H7 (cell line): ENCODE results near the gene LHFPL2. TPM values are rescaled to one million over a fixed set of nuclear protein-coding genes. Genes with fewer than 3 reads are reported as not detected.

ENCODE experiments used
- DNase-seq: peaks from one replicate; pipeline ENCODE4 v3.0.0; 2012
- H3K27me3 ChIP-seq: 2 replicates; pipeline ENCODE4 v1.6.0; 2011; ENCODE audit warnings: mild to moderate bottlenecking, low read length; ENCODE audit not compliant: control insufficient read depth, insufficient read depth
- H3K36me3 ChIP-seq: replicated peaks from 2 replicates; pipeline ENCODE4 v1.5.1; 2011; ENCODE audit warnings: low read length; ENCODE audit not compliant: control insufficient read depth, insufficient read depth
- H3K4me3 ChIP-seq: 2 replicates; pipeline ENCODE4 v1.5.1; 2011; ENCODE audit warnings: low read depth, mild to moderate bottlenecking, control low read depth, low read length, moderate library complexity; ENCODE audit not compliant: insufficient read depth
- total RNA-seq: library from RNA; depleted of rRNA; stranded (reverse); fragments of >200 nt; shearing (Covaris generic); gene quantifications from 2 replicates; pipeline ENCODE4 v1.2.3, GENCODE V29; 2014

LHFPL2 gene
- total RNA-seq, 1 experiment from 2014 or later = 28.7 TPM

DNA sequence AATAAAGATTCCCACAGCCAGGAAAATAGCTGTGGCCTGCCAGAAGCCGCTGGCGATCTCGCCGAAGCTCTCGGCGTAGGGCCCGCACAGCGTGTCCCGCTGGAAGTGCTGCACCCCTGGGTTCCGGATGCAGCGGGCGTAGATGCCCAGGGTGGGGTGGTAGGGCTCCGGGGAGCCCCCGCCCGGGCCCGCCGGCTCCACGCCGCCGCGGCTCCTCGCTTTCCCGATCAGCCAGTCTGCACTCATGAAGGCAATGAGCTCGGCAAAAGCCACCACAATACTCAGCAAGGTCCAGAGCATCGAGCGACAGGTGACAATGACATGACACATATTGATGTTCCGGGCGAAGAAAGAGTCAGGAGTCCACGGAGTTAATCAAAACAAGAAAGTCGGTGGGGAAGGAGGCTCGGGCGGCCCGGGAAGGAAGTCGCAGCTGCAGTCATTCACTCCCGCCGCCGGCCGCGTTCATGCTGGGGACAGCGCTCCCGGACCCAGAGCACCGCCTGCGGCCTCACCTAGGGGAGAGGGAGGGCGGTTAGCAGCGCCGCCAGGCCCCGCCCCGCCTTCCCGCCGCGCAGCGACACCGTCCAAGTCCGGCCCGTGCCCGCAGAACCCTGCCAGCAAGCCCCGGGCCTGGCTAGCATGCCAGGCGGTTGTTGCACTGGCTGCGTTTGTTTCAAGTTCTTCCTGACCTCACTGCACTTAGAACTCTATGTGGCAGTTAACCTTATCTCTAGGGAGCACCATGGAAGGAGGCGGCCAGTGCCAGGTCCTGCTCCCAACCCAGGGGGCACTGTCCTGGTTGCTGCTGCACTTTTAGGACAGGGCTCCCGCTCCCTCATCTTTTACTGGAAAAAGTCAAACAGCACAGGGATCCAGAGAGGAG is 138.4 kb downstream of the LHFPL2 start:
- peak; percentile 90 for DNase-seq
- Histone ChIP-seq H3K36me3 (no peaks in the 10 kb centered on the region), H3K27me3 (no peaks in the 10 kb centered on the region), H3K4me3 (peak overlapping the region; percentile 35)

- Histone ChIP-seq H3K27me3 (no peaks in the 10 kb centered on the region), H3K36me3 (no peaks in the 10 kb centered on the region), H3K4me3 (no peak overlapping the region)
- no peak for DNase-seq
Observed at GRCh38 chr5:78509145-78509865, 139.3 kb downstream of the LHFPL2 start.

GRCh38 chr5:78508186-78508765 is 140.3 kb downstream of the LHFPL2 start:
- DNase-seq = no peak
- no peaks in the 10 kb centered on the region for H3K36me3 ChIP-seq
- no peak overlapping the region for H3K4me3 ChIP-seq
- no peaks in the 10 kb centered on the region for H3K27me3 ChIP-seq

DNA sequence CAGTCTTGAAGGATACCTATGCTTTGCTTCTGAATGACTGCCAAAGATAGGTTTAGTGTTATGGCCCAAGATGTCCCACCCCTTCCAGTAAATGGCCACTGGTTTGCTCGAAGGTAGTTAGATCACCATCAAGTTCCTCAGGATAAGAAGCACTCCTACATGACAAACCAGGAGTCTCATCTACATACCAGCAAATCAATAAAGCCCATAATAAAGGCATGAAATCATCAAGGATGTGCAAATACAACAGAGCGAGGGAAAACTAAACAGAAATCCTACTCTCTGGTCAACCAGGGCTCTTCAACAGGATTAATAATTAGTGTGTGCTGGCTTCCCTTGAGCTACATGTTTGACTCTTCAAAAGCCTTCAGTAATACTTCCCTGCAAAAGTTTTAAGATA is 141.0 kb downstream of the LHFPL2 start:
- no peak overlapping the region for H3K4me3 ChIP-seq

GRCh38 chr5:78506261-78507024 is 142.1 kb downstream of the LHFPL2 start:
- Histone ChIP-seq H3K36me3 (no peaks in the 10 kb centered on the region), H3K4me3 (no peak overlapping the region), H3K27me3 (no peaks in the 10 kb centered on the region)
- no peak for DNase-seq

More for the DNA sequence above, 141.0 kb downstream of the LHFPL2 start:
- Histone ChIP-seq H3K27me3 (no peaks in the 10 kb centered on the region), H3K36me3 (no peaks in the 10 kb centered on the region)
- no peak for DNase-seq

DNA sequence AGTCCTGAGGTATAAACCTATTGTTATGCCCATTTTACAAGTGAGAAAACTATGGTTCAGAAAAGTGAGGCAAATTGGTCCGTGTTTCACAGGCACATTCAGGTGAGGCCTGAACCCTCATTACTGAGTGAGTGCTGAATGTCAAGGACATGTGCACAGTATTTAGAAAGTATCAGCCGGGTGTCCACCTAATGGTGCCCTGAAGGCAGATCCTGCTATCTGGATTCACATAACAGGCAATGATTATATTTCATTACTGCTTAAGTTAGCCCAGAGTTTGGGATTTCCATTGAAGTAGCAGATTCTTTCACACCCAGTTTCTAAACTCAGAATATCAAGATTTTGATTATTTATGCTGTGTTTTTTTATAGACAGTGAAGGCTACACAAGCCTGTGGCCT is 142.7 kb downstream of the LHFPL2 start:
- no peaks in the 10 kb centered on the region for H3K36me3 ChIP-seq
- no peak for DNase-seq
- H3K4me3 ChIP-seq = no peak overlapping the region
- H3K27me3 ChIP-seq = no peaks in the 10 kb centered on the region

GRCh38 chr5:78504704-78505677 is 143.6 kb downstream of the LHFPL2 start:
- no peaks in the 10 kb centered on the region for H3K27me3 ChIP-seq
- H3K4me3 ChIP-seq = no peak overlapping the region
- H3K36me3 ChIP-seq = no peaks in the 10 kb centered on the region
- DNase-seq = no peak

GRCh38 chr5:78503958-78504653 is 144.5 kb downstream of the LHFPL2 start:
- no peaks in the 10 kb centered on the region for H3K36me3 ChIP-seq
- no peaks in the 10 kb centered on the region for H3K27me3 ChIP-seq
- no peak for DNase-seq
- H3K4me3 ChIP-seq = no peak overlapping the region

DNA sequence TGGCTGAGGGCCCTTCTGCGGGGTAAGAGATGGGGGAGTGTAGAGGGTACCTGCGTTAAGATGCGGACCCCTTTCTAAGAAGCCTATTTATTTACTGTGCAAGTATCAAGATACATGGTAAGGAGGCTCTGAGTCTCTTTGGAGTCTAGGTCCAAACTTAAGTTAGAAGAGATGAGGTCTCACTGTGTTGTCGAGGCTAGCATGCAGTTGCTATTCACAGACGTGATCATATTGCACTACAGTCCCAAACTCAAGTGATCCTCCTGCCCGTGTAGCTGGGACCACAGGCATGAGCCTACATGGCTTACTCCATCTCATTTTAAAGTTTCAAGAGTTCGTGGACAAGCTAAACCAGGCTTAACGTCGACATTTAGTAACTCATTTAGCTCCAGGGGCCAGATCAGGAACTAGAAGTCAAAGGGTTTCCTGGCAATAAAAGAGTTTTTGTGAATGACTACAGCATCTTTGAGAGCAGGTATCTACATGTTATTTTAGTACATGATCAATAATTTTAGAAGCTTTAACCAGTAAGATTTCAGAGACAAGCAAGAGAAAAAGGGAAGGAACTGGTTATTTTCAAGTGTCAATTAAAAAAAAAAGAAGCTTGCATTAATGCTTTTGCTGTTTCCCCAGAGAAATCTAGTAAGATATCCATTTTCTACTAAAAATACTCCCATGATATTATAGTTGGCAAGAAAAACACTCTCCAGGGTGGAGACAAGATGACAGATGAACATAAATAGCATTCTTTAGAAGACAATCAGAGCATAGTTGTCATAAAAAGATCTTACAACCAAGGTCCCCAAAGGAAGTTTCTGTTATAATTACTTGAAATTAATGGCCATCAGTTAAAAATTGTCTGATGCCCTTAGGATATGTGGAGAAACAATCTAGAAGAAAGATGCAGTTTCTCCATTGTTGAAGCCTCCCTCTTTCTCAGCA is 146.9 kb downstream of the LHFPL2 start:
- no peaks in the 10 kb centered on the region; the same call in 1 of the 2 replicates for H3K36me3 ChIP-seq
- no peaks in the 10 kb centered on the region for H3K27me3 ChIP-seq
- H3K4me3 ChIP-seq = no peak overlapping the region
- no peak for DNase-seq

DNA sequence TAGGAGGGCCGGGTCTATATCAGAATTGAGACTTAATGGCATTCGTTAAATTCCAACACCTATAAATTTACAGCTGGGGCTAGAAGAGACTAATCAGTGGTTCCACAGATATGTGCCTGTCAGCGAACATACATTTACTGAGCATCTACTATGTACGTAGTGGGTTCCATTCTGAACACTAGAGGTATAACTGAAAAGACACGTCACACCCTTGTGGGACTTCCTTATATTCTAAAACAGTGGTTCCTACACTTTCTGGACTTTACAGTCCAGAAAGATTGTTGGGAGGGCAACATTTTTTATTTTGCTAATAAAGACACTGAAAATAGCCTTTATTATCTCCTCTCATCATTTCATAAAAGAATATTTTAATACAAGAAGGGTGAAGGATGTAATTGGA is 147.7 kb downstream of the LHFPL2 start:
- Histone ChIP-seq H3K4me3 (no peak overlapping the region), H3K27me3 (no peaks in the 10 kb centered on the region)
- DNase-seq = no peak

GRCh38 chr5:78500028-78500427 is 148.5 kb downstream of the LHFPL2 start:
- H3K27me3 ChIP-seq = no peaks in the 10 kb centered on the region
- no peak for DNase-seq
- no peak overlapping the region for H3K4me3 ChIP-seq

More for the DNA sequence above, 147.7 kb downstream of the LHFPL2 start:
- H3K36me3 ChIP-seq = no peaks in the 10 kb centered on the region; the same call in 1 of the 2 replicates

DNA sequence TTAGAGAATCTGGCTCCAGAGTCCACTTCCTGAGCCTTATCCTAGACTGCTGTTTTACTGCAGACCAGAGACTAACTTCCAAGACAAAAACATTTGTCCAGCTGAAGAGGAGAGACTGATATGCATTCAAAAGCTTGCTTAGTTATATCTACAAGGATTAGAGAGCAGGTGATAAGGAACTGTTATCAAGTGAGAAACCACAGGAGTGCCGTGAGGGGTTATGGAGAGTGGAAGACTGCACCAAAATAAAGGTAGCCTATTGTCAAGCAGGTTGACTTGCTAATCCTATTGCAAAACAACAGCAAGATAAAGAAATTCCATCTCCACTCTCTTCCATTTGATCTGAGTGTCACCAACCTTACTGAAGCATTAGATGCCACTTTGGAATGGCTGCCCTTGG is 149.1 kb downstream of the LHFPL2 start:
- Histone ChIP-seq H3K36me3 (no peaks in the 10 kb centered on the region; the same call in 1 of the 2 replicates), H3K4me3 (no peak overlapping the region), H3K27me3 (no peaks in the 10 kb centered on the region)
- no peak for DNase-seq

More at GRCh38 chr5:78500028-78500427, 148.5 kb downstream of the LHFPL2 start:
- no peaks in the 10 kb centered on the region; the same call in 1 of the 2 replicates for H3K36me3 ChIP-seq
